Measurements from ENCODE around the gene CLEC5A. TPM values are rescaled to one million over a fixed set of nuclear protein-coding genes. Genes with fewer than 3 reads are reported as not detected.

CLEC5A gene
- total RNA-seq, result under 1 TPM in 2 of 4 donors, not detected in 2; 0.33 to 0.83 TPM
- 1 to 10 TPM in 1 of 3 donors, under 1 TPM in 2; 0.03 to 1.8 (median 0.60) TPM for polyA plus RNA-seq

DNA sequence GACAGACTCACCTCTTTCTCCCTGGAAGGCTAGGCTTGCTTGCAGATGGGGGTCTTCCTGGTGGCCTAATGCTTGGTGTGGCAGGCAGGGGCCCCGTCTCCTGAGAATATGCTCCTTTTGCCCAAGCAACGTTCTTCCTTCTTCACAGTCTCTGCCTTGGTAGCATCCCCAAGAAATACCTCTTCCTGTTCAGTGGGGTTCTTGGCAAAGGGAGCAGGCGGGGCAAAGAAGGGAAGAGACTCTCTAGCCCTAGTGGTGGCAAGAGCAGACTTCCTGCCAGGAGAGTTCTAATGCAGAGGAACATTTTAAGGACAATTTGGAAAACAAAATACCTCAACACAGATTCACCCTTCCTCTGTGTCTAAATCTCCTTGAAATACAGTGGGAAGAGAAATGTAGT, at the start of gene CLEC5A:
Gene CLEC5A, minus strand, starts transcription at position 179 of the 400 bp plus-strand sequence. CDS start 682 bp downstream, outside the sequence.
- Histone ChIP-seq H3K27ac (no peak within 1 kb of the TSS), H3K4me3 (no peak within 1 kb of the TSS), H3K9me3 (no peaks in the 10 kb centered on the region), H3K36me3 (no peaks in the 10 kb centered on the region), H3K4me1 (no peaks in the 10 kb centered on the region), H3K27me3 (no peaks in the 10 kb centered on the region)
- DNase-seq, result no peak
- WGBS, 2 donors, result 77 to 80% methylated on average over 3 of the region's 3 CpGs
- no peak for TF ChIP-seq POLR2AphosphoS5 (IDR thresholded peaks at IDR 0.05)
- TF ChIP-seq POLR2A (IDR thresholded peaks at IDR 0.05), result no peak
- TF ChIP-seq, protein P1, sequence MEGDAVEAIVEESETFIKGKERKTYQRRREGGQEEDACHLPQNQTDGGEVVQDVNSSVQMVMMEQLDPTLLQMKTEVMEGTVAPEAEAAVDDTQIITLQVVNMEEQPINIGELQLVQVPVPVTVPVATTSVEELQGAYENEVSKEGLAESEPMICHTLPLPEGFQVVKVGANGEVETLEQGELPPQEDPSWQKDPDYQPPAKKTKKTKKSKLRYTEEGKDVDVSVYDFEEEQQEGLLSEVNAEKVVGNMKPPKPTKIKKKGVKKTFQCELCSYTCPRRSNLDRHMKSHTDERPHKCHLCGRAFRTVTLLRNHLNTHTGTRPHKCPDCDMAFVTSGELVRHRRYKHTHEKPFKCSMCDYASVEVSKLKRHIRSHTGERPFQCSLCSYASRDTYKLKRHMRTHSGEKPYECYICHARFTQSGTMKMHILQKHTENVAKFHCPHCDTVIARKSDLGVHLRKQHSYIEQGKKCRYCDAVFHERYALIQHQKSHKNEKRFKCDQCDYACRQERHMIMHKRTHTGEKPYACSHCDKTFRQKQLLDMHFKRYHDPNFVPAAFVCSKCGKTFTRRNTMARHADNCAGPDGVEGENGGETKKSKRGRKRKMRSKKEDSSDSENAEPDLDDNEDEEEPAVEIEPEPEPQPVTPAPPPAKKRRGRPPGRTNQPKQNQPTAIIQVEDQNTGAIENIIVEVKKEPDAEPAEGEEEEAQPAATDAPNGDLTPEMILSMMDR (IDR thresholded peaks at IDR 0.05), result no peak
- TF ChIP-seq EP300 (IDR thresholded peaks at IDR 0.05), result no peak
- intact Hi-C loops (cut with DNase I), result no loop called here

DNA sequence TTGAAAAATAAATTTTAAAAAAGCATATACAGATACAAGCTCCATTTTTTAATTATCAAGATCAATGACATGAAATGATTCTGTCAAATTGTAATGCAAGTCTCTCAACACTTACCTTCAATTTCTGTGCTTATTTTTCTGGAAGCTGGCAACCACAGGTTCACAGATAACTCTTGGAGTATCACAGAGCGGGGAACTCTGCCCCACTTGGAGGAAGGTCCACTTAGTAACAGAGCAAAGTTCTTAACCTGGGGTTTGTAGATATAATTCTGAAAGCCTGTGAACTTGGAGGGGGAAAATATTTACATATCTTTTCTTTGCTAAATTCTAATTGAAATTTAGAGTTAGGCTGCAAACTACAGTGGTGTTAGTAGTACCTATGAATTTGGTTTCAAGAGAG, 46.6 kb upstream of the CLEC5A start:
- Histone ChIP-seq H3K36me3 (no peaks in the 10 kb centered on the region), H3K4me1 (no peaks in the 10 kb centered on the region), H3K9me3 (no peaks in the 10 kb centered on the region), H3K27me3 (no peaks in the 10 kb centered on the region), H3K27ac (no peak overlapping the region), H3K4me3 (no peak overlapping the region)
- 89 to 95% methylated on average over 1 of the region's 1 CpG for WGBS, 2 donors
- intact Hi-C loops (cut with DNase I), result no loop called here
- DNase-seq, result no peak
- TF ChIP-seq, protein P1 (IDR thresholded peaks at IDR 0.05), result no peak
- TF ChIP-seq POLR2AphosphoS5 (IDR thresholded peaks at IDR 0.05) (no peak), EP300 (IDR thresholded peaks at IDR 0.05) (no peak), POLR2A (IDR thresholded peaks at IDR 0.05) (no peak)

DNA sequence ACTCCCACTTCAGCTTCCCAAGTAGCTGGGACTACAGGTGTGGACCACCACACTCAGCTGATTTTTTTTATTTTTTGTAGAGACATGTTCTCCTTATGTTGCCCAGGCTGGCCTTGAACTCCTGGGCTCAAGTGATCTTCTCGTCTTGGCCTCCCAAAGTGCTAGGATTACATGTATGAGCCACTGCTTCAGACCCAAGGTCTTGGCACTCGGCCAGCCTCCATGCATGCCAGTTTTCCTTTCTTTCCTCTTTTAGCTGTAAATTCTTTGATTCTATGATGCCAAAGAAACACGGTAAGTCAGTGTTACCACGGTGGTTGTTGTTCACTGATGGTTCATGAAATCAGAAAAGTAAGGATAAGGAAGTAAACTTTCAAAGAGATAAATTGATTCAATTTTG, 45.9 kb upstream of the CLEC5A start:
- intact Hi-C loops (cut with DNase I), result no loop called here
- Histone ChIP-seq H3K27me3 (no peaks in the 10 kb centered on the region), H3K9me3 (no peaks in the 10 kb centered on the region), H3K36me3 (no peaks in the 10 kb centered on the region), H3K4me3 (no peak overlapping the region), H3K27ac (no peak overlapping the region), H3K4me1 (no peaks in the 10 kb centered on the region)
- no peak for DNase-seq
- TF ChIP-seq EP300 (IDR thresholded peaks at IDR 0.05) (no peak), POLR2AphosphoS5 (IDR thresholded peaks at IDR 0.05) (no peak), POLR2A (IDR thresholded peaks at IDR 0.05) (no peak)
- TF ChIP-seq, protein P1 (IDR thresholded peaks at IDR 0.05), result no peak
- WGBS, 2 donors, result 79 to 86% methylated on average over 4 of the region's 4 CpGs

DNA sequence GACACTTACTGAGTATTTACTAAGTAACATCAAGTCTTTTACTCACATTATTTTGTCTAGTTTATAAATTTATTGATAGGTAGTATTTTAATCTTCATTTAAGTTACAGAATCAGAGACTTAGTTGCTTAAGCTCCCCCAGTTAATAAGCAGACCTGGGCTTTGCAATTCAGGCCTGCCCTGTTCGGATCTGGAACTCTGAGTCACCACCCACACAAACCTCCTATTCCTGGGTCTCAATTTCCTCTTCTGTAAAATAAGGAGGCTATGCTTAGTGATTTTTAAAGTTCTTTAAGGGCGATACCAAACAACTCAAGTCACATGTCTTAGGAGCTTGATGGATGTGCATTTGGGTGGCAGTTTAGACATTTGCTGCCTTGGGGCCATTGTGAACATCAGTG, 45.4 kb upstream of the CLEC5A start:
- no peaks in the 10 kb centered on the region for H3K9me3 ChIP-seq
- no peaks in the 10 kb centered on the region for H3K4me1 ChIP-seq
- no peaks in the 10 kb centered on the region for H3K36me3 ChIP-seq
- H3K27me3 ChIP-seq, result no peaks in the 10 kb centered on the region
- no peak overlapping the region for H3K4me3 ChIP-seq
- intact Hi-C loops (cut with DNase I), result no loop called here
- TF ChIP-seq EP300 (IDR thresholded peaks at IDR 0.05), result no peak
- no peak for TF ChIP-seq POLR2A (IDR thresholded peaks at IDR 0.05)
- TF ChIP-seq POLR2AphosphoS5 (IDR thresholded peaks at IDR 0.05), result no peak
- H3K27ac ChIP-seq, result no peak overlapping the region
- DNase-seq, result no peak
- 82 to 84% methylated on average over 2 of the region's 2 CpGs for WGBS, 2 donors

DNA sequence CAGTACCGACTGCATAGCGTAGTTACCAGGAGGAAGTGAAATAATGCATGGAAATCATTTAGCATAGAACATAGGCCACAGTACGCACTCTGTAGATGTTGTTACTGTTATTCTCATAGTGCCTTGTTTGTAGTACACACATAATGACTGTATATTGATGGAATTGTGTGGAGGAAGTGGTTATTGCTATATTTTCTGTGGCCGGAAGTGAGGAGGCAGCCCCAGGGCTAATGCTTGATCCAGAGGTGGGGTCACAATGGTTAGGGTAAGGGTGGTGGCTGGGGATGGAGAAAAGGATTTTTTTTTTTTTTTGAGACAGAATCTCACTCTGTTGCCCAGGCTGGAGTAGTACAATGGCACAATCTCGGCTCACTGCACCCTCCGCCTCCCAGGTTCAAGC, 44.4 kb upstream of the CLEC5A start:
- intact Hi-C loops (cut with DNase I), result no loop called here
- no peaks in the 10 kb centered on the region for H3K4me1 ChIP-seq
- no peak for DNase-seq
- TF ChIP-seq EP300 (IDR thresholded peaks at IDR 0.05), result no peak
- TF ChIP-seq POLR2AphosphoS5 (IDR thresholded peaks at IDR 0.05), result no peak
- TF ChIP-seq, protein P1 (IDR thresholded peaks at IDR 0.05), result no peak
- TF ChIP-seq POLR2A (IDR thresholded peaks at IDR 0.05), result no peak
- H3K27me3 ChIP-seq, result no peaks in the 10 kb centered on the region
- no peaks in the 10 kb centered on the region for H3K9me3 ChIP-seq
- no peaks in the 10 kb centered on the region for H3K36me3 ChIP-seq
- WGBS, 2 donors, result 88 to 92% methylated on average over 6 of the region's 6 CpGs
- no peak overlapping the region for H3K27ac ChIP-seq
- no peak overlapping the region for H3K4me3 ChIP-seq
